Neural progenitor cell (in vitro differentiated cells): Measurements from ENCODE around the gene KRTAP5-4.
"Not testable (repeated sequence)": the region's sequence is repeated elsewhere in the genome, so short reads cannot be mapped to it uniquely, and the experiment has no call there.

Experiments used
- EZH2 ChIP-seq: fragments of 200-600 bp; sonication (generic); IDR thresholded peaks from 2 replicates; pipeline ENCODE4 v1.6.1; 2017; ENCODE audit warnings: antibody characterized with exemption, mild to moderate bottlenecking, moderate library complexity
- TF ChIP-seq, protein P1 (sequence below): fragments of 200-600 bp; sonication (generic); IDR thresholded peaks from 2 replicates; pipeline ENCODE4 v1.5.1; 2017; ENCODE audit warnings: antibody characterized with exemption, mild to moderate bottlenecking

DNA sequence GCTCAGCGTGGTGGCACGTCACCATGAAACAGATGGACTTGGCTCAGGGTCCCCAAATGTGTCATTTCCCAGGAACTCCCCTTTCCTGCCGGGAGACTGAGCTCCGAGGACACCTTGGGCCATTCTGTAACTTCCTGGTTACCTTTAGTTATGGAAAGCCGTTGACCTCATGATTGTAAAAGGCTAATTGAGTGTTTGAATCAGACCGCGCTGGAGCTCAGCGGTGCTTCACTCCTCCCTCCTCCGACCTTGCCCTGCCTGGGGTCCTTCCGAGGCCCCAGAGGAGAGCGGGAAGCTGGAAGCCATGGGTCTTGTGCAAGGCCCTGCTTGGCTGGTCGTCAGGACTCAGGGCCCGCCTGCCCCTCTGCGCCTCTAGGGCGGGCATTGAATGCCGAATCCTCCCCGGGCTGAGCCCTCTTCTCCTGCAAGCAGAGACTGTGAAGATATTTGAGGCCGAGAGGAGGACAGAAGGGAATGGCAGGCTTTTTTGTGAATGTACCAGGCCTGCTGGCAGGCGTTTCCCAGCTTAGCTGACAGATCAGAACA lies 25.3 kb downstream of the KRTAP5-4 start:
- not testable (repeated sequence) for TF ChIP-seq EZH2
- TF ChIP-seq, protein P1, sequence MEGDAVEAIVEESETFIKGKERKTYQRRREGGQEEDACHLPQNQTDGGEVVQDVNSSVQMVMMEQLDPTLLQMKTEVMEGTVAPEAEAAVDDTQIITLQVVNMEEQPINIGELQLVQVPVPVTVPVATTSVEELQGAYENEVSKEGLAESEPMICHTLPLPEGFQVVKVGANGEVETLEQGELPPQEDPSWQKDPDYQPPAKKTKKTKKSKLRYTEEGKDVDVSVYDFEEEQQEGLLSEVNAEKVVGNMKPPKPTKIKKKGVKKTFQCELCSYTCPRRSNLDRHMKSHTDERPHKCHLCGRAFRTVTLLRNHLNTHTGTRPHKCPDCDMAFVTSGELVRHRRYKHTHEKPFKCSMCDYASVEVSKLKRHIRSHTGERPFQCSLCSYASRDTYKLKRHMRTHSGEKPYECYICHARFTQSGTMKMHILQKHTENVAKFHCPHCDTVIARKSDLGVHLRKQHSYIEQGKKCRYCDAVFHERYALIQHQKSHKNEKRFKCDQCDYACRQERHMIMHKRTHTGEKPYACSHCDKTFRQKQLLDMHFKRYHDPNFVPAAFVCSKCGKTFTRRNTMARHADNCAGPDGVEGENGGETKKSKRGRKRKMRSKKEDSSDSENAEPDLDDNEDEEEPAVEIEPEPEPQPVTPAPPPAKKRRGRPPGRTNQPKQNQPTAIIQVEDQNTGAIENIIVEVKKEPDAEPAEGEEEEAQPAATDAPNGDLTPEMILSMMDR: not testable (repeated sequence)
